NOMO-1 (cell line): ENCODE measurements around the gene TET1.
"Not testable (repeated sequence)": the region's sequence is repeated elsewhere in the genome, so short reads cannot be mapped to it uniquely, and the experiment has no call there.

ENCODE experiments used
- DNase-seq, 2 experiments: peaks; one replicate each; lab custom pipeline; 2025; ENCODE audit not compliant: unreplicated experiment in 2 of 2; lab: John Stamatoyannopoulos, UW

The TET1 gene

DNA sequence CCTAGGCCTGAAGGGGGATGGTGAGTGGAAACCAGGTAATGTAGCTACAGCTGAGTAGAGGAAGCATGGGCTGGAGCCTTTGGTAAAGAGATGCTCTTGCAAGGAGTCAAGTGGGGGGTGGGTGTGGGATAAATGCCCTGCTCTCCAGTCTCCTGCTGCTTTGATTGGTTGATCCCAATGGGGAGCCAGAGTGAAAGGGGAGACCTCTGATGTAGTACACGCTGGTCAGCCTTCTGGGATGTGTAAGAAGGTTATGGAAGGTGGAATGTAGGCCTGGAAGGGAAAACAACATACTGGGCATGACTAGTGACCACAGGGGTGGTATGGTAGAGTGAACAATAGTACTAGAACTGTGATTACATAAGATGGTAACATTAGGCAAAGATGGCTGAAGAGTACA lies 44.3 kb downstream of the TET1 start:
- no peak for DNase-seq

DNA sequence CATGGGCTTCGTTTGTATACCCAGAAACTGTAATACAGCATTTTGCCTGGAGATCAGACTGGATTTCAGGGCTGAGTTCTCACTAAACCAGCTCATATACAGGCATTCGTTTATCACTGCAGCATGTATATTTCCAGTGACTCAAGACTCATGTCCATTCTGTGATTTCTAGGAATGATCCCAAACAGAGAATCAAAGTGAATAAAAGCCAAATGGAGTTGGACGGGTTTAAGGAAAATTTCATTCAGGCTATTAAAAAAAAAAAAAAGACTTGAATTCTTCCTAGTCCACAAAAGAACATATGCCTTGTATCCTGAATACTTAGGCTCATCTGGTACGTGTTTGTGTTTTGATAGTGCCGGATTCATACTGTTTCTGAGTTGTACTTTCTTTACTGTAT lies 46.8 kb downstream of the TET1 start:
- DNase-seq, result no peak

DNA sequence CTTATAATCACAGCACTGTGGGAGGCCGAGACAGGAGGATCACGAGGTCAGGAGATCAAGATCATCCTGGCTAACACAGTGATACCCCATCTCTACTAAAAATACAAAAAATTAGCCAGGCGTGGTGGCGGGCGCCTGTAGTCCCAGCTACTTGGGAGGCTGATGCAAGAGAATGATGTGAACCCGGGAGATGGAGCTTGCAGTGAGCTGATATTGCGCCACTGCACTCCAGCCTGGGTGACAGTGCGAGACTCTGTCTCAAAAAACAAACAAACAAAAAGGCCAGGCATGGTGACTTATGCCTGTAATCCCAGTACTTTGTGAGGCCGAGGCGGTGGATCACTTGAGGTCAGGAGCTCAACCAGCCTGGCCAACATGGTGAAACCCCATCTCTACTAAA lies 49.9 kb downstream of the TET1 start:
- not testable (repeated sequence) for DNase-seq

DNA sequence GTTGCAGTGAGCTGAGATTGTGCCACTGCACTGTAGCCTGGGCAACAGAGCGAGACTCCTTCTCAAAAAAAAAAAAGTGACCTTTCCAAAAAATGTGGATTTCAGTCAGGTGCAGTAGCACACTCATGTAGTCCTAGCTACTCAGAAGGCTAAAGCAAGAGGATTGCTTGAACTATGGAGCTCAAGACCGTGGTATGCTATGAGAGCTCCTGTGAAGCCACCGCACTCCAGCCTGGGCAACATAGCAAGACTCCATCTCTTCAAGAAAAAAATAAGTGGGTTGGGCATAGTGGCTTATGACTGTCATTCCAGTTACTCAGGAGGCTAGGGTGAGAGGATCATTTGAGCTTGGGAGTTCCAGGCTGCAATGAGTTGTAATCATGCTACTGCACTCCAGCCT lies 51.1 kb downstream of the TET1 start:
- no peak for DNase-seq

DNA sequence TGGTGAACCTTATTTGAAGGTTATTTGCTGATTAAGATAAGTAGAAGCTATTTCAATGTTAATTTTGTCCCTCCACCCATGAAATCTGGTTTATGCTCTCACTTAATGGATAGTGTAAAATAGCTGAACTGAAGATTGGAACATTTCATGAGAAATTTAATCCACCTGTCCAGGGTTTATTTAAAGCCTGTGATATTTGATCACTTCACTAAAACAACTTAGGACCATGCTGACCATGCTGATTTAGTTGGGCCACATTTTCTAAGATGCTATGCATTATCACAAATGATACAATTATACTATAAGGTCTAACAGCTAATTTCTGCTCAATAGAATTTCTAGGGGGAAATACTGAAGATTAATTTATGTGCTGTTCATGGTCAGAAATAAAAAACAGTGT lies 53.8 kb downstream of the TET1 start:
- not testable (repeated sequence) for DNase-seq

DNA sequence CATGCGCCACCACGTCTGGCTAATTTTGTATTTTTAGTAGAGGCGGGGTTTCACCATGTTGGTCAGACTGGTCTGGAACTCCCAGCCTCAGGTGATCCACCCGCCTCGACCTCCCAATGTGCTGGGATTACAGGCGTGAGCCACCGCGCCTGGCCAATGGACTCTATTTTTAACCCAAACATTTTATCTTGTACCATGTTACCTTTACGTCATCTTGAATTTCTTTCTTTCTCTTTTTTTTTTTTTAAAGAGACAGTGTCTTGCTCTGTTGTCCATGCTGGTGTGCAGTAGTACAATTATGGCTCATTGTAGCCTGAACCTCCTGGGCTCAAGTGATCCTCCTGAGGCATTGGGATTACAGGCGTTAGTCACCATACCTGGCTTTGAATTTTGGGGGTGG lies 57.6 kb downstream of the TET1 start:
- not testable (repeated sequence) for DNase-seq

DNA sequence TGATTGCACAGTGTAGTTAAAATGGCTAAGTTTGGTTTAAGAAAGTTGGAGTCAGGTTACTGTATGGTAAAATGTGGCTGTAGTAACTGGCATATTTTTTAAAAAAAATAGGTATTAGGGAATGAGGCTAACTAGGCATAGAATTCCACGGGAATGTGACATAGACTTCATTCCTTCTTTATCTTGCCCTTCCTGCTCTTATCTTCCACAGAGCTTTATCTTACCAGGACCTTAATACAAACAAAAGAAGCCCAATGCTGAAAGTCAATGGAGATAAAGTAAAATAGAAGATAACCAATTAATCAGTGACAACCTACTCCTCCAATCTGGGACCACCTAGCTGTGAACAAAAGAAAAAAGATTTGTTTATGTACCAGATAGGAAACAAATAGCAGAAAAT lies 58.1 kb downstream of the TET1 start:
- no peak for DNase-seq

DNA sequence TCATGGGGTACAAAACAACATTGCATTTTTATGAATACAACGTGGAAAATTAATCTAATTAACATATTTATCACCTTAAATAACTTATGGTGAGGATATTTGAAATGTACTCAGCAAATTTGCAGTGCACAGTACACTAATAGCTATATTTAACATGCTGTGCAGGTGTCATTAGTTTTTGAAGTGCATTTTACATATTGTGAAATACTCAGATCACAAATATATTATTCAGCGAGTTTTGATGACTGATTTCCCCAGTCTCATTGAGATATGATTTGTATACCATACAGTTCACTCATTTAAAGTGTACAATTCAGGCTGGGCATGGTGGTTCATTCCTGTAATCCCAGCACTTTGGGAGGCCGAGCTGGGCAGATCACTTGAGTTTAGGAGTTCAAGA lies 59.5 kb downstream of the TET1 start:
- no peak for DNase-seq

DNA sequence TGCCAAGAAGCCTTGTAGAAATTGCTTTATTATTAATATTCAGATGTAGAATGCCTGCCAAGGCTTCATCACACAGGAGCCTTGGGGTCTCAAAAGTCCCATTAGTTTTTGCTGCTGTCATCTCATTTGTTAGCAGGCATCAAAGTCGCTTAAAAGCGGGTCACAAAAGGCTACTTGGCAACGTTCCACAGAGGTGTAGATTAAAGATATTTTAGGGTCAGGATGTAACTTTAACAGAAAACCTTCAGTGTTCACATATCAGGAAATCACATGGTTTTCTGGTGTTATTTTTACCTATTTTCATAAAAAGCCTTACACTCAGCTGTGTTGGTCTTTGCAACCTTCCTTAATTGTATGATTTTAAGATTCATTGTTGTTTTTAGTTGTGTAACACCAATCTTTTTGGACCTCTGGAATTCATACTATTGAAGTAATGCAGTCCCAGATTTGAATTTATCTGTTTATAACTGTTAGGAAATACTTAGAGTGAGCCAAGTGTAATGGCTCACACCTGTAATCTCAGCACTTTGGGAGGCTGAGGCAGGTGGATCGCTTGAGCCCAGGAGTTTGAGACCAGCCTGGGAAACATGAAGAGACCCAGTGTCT lies 65.3 kb downstream of the TET1 start:
- DNase-seq, result no peak

DNA sequence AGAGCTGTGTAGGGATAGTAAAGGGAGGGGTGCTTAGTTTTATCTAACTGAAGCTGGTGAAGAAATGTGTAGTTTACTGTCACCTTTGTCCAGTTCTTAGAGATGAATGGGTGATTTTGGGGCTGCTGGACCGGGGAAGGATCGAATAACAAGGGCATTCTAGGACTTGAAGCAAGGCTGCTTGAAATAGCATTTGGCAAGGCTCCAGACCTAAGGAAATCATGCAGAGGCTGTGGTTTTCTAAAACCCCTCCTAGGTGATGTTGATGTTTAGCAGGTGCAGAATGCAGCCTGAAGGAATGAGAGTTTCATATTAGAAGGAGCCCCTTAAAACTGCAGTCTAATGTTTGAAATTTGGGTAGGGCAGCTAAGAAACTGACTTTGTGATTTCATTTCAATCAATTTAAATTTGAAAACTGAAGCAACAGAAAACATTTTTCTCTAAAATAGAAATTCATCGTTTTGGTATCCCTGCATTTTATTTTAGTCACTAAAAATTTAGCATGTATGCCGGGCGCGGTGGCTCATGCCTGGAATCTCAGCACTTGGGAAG lies 68.5 kb downstream of the TET1 start:
- DNase-seq, result no peak

DNA sequence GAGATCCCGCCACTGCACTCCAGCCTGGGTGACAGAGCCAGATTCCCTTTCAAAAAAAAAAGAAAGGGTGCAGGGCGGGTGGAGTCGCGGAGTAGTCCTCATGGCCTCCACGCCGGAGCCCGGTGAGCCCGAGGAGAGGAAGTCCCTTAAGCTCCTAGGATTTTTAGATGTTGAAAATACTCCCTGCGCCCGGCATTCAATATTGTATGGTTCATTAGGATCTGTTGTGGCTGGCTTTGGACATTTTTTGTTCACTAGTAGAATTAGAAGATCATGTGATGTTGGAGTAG lies 72.1 kb downstream of the TET1 start:
- DNase-seq, result not testable (repeated sequence)

DNA sequence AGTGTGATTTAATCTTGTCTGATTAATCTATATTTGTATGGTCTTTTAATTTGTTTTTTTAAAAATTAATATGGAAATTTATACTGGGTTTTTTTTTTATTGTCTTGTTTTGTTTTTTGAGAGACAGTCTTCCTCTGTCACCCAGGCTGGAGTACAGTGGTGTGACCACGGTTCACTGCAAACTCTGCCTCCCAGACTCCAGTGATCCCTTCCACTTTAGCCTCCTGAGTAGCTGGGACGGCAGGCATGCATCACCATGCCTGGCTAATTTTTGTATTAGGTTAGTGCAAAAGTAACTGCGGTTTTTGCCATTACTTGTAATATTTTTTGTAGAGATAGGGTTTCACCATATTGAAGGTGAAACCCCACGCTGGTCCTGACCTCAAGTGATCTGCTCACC lies 73.1 kb downstream of the TET1 start:
- no peak for DNase-seq

DNA sequence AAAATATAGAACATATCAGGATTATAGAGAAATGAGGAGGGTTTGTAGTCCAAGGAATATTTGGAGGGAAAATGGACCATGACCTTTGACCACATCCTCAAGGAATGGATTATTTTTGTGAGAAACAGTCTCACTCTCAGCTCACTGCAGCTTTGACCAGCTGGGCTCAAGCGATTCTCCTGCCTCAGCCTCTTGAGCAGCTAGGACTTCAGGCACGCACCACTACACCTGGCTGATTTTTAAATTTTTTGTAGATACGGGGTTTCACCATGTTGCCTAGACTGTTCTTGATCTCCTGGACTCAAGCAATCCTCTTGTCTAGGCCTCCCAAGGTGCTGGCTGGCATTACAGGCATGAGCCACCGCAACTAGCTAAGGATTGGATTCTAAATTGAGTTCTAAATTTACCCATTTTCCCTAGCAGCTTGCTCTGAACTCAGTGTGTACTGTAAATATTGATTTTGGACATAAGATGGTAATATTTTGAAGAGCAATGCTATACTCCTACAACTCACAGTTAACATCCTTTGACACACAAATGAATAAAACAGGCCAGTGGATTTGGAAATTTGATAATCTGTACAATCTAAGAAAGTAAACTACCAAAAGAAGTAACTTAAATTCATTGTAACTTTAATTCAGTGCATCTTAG lies 73.8 kb downstream of the TET1 start:
- no peak for DNase-seq

DNA sequence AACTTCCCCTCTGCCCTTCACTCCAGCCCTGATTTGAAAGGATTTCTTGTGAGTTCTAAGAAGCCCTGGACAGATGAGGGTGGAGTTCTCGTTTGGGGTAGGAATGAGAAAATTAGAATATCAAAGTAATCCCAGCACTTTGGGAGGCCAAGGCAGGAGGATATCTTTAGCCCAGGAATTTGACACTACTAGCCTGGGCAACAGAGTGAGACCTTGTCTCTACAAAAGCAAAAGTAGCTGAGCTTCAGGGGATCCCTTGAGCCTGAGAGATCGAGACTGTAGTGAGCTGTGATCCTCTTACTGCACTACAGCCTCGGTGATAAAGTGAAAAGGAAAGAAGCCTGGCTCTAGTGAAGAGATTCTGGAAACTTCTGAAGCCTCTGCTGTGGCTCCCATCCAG lies 76.2 kb downstream of the TET1 start:
- no peak for DNase-seq

DNA sequence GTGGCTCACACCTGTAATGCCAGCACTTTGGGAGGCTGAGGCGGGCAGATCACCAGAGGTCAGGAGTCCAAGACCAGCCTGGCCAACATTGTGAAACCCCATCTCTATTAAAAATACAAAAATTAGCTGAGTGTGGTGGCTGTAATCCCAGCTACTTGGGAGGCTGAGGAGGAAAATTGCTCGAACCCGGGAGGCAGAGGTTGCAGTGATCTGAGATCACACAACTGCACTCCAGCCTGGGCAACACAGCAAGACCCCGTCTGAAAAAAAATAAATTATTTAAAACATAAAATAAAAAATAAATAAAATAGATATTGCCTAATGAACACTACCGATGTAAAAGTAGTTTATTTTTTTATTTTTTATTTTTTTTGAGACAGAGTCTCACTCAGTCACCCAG lies 83.4 kb downstream of the TET1 start:
- DNase-seq, result not testable (repeated sequence)

DNA sequence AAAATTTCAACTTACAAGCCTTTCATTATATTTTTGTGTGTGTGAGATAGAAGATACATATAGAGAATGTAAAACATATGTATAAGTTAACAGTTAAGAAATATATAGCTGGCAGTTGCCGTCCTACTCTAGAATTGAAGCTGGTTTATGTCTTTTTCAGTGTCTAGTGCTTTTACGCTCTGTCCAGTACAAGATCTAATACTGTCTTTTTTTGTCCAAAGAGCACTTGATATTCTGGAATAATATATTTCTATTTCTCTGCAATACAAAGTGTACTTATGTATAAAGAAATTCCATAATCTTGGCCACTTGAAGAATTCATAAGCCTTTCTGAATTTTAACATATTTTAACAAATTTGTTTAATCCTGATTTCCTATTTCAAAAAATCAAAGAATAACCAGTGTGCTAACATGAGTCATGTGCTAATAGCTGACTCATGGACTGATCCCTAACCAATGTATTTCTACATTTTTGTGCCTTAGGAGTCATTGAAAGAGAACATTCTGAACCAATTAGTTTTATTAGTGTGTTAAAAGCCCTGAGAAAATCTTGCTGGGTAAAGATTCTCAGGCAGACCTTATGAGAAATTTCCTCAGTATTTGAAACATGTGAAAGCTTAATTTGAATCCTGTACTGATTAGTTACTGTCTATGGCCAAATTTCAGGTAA lies 87.7 kb downstream of the TET1 start:
- DNase-seq, result peak in 1 of 2 experiments; percentile 8

DNA sequence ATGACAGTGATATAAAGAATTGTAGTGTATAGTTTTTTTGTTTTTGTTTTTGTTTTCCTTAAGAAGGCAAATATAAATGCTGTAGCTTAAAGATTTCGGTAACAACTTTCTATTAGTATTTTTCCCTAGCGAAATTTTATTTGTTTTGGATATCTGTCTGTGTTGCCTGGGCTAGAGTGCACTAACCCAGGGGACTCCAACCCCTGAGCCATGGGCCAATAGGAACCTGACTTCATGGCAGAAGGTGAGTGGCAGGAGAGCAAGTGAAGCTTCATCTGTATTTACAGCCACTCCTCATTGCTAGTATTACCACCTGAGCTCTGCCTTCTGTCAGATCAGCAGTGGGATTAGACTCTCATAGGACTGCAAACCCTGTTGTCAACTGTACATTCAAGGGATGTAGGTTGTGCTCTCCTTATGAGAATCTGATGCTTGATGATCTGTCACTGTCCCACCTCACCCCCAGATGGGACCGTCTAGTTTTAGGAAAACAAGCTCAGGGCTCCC lies 95.5 kb downstream of the TET1 start:
- no peak for DNase-seq

DNA sequence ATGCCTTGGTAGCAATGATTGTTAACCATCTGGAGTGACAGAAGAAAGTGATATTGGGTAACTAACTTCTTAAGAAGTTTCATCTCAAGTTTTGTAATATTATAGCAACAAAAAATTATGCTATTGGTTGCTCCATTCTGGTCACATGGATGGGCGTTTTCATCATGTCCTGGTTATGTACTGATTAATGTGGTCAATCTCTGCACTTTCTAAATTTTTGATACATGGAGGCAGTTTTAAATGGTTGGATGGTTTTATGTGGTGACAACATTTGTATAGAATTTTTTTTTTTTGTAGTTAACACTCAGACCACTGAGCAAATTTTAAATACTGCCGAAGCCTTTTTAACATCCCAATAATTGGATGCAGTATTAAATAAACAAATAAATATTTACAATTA lies 105.7 kb downstream of the TET1 start:
- DNase-seq, result no peak

DNA sequence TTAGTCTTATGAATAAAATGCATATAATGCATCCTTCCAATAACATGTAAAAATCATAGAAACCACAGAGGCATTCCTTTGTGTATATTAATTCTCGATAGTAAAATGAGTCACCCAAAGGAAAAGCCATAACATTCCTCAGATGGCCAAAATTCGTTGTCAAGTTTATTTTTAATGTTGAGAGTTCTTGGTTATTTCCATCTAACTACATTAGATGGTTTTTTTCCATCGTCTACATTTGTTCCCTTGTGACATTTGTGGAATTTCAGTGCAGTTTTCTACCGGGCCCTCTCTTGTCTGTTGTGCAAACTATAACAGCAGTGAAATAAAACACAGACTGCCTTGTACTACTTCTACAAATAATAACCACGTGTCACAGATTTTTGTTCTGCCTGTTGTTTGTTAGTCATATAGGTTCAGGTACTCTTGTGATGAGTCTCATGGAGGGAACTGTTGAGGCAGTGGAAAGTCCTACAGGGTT lies 106.2 kb downstream of the TET1 start:
- no peak for DNase-seq

DNA sequence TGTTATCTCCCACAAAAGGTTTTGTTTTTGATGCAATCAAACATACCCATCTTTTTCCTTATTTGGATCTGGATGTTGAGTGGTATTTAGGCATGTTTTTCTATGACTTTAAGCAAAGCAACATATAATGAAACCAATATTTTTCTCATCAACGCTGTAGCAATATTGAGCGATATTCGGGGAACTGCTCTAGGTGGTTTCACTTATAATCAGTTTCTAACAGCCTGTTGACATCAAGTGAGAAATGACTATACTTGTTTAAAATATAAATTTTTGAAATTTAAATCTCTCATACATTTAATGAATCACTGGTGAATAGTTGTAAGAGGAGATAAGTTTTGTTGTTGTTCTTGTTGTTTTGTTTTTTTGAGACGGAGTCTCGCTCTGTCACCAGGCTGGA lies 108.1 kb downstream of the TET1 start:
- DNase-seq, result no peak

DNA sequence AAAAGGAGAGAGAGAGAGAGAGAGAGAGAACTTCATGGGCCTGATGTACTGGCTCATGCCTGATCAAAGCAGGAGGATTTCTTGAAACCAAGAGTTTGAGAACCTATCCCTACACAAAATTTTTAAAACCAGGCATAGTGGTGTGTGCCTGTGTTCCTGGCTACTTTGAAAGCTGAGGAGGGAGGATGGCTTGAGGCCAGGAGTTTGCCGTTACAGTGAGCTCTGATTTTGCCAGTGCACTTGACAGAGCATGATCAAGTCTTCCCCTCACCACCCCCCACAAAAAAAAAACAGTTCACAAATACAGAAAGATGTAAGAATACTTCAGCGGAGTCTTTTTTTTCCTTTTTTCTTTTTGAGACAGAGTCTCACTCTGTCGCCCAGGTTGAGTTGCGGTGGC lies 108.8 kb downstream of the TET1 start:
- DNase-seq, result no peak

DNA sequence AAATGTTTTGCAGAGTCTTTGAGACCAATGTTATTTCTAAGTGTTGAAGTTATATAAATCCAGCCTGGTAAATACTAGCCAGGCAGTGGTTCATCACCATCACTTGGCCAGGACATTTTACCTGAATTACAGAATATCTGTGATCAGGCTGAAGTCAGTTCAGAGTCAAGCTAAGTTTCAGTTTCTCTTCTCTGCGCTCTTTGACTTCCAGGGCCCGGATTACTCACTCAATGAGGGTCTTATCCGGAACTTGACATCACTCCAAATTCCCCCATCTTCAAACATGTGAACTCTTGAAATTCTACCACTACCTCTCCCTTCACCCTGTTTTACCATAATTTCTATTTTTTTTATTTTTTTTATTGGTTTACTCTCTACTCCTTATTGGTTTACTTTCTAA lies 124.3 kb downstream of the TET1 start:
- DNase-seq, result no peak
